Measurements from ENCODE around the gene FOXP4. TPM values are rescaled to one million over a fixed set of nuclear protein-coding genes. Genes with fewer than 3 reads are reported as not detected.

Gene FOXP4
- total and polyA plus RNA-seq, 2 of the 13 experiments (the other 11 are each of a cell fraction or from before 2014, with no cell fraction given), result 11.0 to 12.4 TPM

GRCh38 chr6:41597246-41598000, 51.2 kb downstream of the FOXP4 start (continued):
- TF ChIP-seq, protein P1, sequence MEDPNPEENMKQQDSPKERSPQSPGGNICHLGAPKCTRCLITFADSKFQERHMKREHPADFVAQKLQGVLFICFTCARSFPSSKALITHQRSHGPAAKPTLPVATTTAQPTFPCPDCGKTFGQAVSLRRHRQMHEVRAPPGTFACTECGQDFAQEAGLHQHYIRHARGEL (CRISPR knock-in tag; IDR thresholded peaks at IDR 0.05), result 0 out of 2 replicates have a peak, but pooled peaks have one; percentile 40
- TF ChIP-seq, protein P2, sequence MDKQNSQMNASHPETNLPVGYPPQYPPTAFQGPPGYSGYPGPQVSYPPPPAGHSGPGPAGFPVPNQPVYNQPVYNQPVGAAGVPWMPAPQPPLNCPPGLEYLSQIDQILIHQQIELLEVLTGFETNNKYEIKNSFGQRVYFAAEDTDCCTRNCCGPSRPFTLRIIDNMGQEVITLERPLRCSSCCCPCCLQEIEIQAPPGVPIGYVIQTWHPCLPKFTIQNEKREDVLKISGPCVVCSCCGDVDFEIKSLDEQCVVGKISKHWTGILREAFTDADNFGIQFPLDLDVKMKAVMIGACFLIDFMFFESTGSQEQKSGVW (CRISPR knock-in tag; IDR thresholded peaks at IDR 0.05; ENCODE audit: borderline replicate concordance), result no peak
- TF ChIP-seq ZMAT3 (CRISPR knock-in tag; conservative IDR thresholded peaks at IDR 0.05), result no peak
- no peak for TF ChIP-seq HOXA9 (CRISPR knock-in tag; IDR thresholded peaks at IDR 0.05; ENCODE audit: borderline replicate concordance)
- TF ChIP-seq RFXANK (CRISPR knock-in tag; IDR thresholded peaks at IDR 0.05), result no peak
- TF ChIP-seq POLR2G (IDR thresholded peaks at IDR 0.05; ENCODE audit: low read depth, low read length), result peak; percentile 54; the same call in 1 of the 2 replicates
- no peak for TF ChIP-seq TAF1 (CRISPR knock-in tag; IDR thresholded peaks at IDR 0.05)
- peak; percentile 40; the same call in 1 of the 2 replicates for TF ChIP-seq RBFOX2 (IDR thresholded peaks at IDR 0.05; ENCODE audit: low read depth, low read length)
- no peak for TF ChIP-seq RFXAP (CRISPR knock-in tag; IDR thresholded peaks at IDR 0.05; ENCODE audit: borderline replicate concordance)
- TF ChIP-seq POLR2A (IDR thresholded peaks at IDR 0.05; ENCODE audit: insufficient read depth in 1 of 2, low read depth in 2 of 2, low read length in 2 of 2), result 0 out of 4 replicates have a peak, but pooled peaks of 1 of the 2 experiments have one; percentile 16
- TF ChIP-seq CEBPB (IDR thresholded peaks at IDR 0.05; ENCODE audit: borderline replicate concordance, low read depth, low read length), result no peak
- TF ChIP-seq CHD4 (IDR thresholded peaks at IDR 0.05; ENCODE audit: borderline replicate concordance, low read length), result no peak
- TF ChIP-seq RBM22 (optimal IDR thresholded peaks at IDR 0.05; ENCODE audit: low read length), result peak; percentile 77
- no peak for TF ChIP-seq FIP1L1 (IDR thresholded peaks at IDR 0.05; ENCODE audit: borderline replicate concordance, insufficient read depth, low read depth, low read length)
- TF ChIP-seq SPEN (CRISPR knock-in tag; IDR thresholded peaks at IDR 0.05; ENCODE audit: low read depth), result 0 out of 2 replicates have a peak, but pooled peaks have one; percentile 10
- no peak for TF ChIP-seq ERF (CRISPR knock-in tag; IDR thresholded peaks at IDR 0.05)

Data from HepG2 (cell line).